ENCODE data around the gene CFB. TPM values are rescaled to one million over a fixed set of nuclear protein-coding genes. Genes with fewer than 3 reads are reported as not detected.

CFB gene
- total and polyA plus RNA-seq, 2 of the 13 experiments (the other 11 are each of a cell fraction or from before 2014, with no cell fraction given), result 171 to 513 TPM

GRCh38 chr6:31897612-31898382 is 48.1 kb upstream of the CFB start, which contains the start of gene EHMT2 (continued):
- TF ChIP-seq ZNF407 (CRISPR knock-in tag; IDR thresholded peaks at IDR 0.05; ENCODE audit: not compliant biosample characterization) (no peak), PAXIP1 (CRISPR knock-in tag; conservative IDR thresholded peaks at IDR 0.05) (no peak; the same call in 1 of the 2 replicates), MEF2D (CRISPR knock-in tag; IDR thresholded peaks at IDR 0.05) (peak; percentile 31; the same call in 1 of the 2 replicates), FOXC1 (CRISPR knock-in tag; IDR thresholded peaks at IDR 0.05; ENCODE audit: borderline replicate concordance) (peak; percentile 57; the same call in 1 of the 2 replicates), RFX5 (IDR thresholded peaks at IDR 0.05; ENCODE audit: low read depth, low read length) (no peak), ZBTB49 (CRISPR knock-in tag; IDR thresholded peaks at IDR 0.05; ENCODE audit: borderline replicate concordance) (no peak), HMGXB3 (CRISPR knock-in tag; IDR thresholded peaks at IDR 0.05; ENCODE audit: borderline replicate concordance) (no peak), CBX5 (CRISPR knock-in tag; IDR thresholded peaks at IDR 0.05; ENCODE audit: borderline replicate concordance) (peak; percentile 57; the same call in 1 of the 2 replicates)
